HG02885 (cell line): ENCODE results near the gene SETD9.

Experiments
- ATAC-seq: cut with Tn5 transposase; IDR thresholded peaks from one replicate; pipeline ENCODE4 v1.9.1; 2021; ENCODE audit warnings: mild to moderate bottlenecking; ENCODE audit not compliant: unreplicated experiment, poor library complexity

The SETD9 gene

GRCh38 chr5:56922922-56923321 lies 13.5 kb downstream of the SETD9 start:
- ATAC-seq, result no peak

GRCh38 chr5:56934325-56934724 lies 24.9 kb downstream of the SETD9 start:
- ATAC-seq, result no peak

GRCh38 chr5:56938858-56939257 lies 29.5 kb downstream of the SETD9 start:
- no peak for ATAC-seq

GRCh38 chr5:56941981-56942380 lies 32.6 kb downstream of the SETD9 start:
- ATAC-seq, result no peak

GRCh38 chr5:56947052-56947451 lies 37.7 kb downstream of the SETD9 start:
- ATAC-seq, result no peak

- peak; percentile 55 for ATAC-seq
These were observed 41.3 kb downstream of the SETD9 start for GRCh38 chr5:56950626-56951125.

- peak; percentile 59 for ATAC-seq
These were observed 41.9 kb downstream of the SETD9 start for GRCh38 chr5:56951126-56951945.

- peak; percentile 93 for ATAC-seq
These were observed 42.7 kb downstream of the SETD9 start, which contains the start of gene MIER3 for GRCh38 chr5:56951946-56952691. MIER3 (minus strand) TSS chr5:56952123; CDS start chr5:56952102, 21 bp downstream.

GRCh38 chr5:56954262-56954661 lies 44.9 kb downstream of the SETD9 start:
- ATAC-seq, result no peak

GRCh38 chr5:56958595-56958994 lies 49.2 kb downstream of the SETD9 start:
- ATAC-seq, result no peak

- ATAC-seq, result no peak
These were observed 49.9 kb downstream of the SETD9 start for GRCh38 chr5:56959326-56959725.

GRCh38 chr5:56961746-56962145 lies 52.4 kb downstream of the SETD9 start:
- no peak for ATAC-seq

GRCh38 chr5:56962286-56962685 lies 52.9 kb downstream of the SETD9 start:
- no peak for ATAC-seq

- no peak for ATAC-seq
These were observed 53.9 kb downstream of the SETD9 start for GRCh38 chr5:56963246-56963645.

GRCh38 chr5:56964173-56964572 lies 54.8 kb downstream of the SETD9 start:
- no peak for ATAC-seq
